Keratinocyte (primary cell): ENCODE measurements around the gene LHPP. TPM values are rescaled to one million over a fixed set of nuclear protein-coding genes. Genes with fewer than 3 reads are reported as not detected.

Source experiments
- DNase-seq: peaks from one replicate; pipeline ENCODE4 v3.0.0-alpha.2; 2011; ENCODE audit warnings: low read depth, missing footprints, low spot score
- FAIRE-seq: peaks from 2 replicates; lab custom pipeline; 2011; peaks lifted over from hg19 to GRCh38; lab: Jason Lieb, UNC
- H2AFZ ChIP-seq: 2 replicates; pipeline ENCODE4 v1.6.0; 2012; ENCODE audit warnings: low read length, control low read depth, inconsistent platforms; ENCODE audit not compliant: control insufficient read depth
- H3K27ac ChIP-seq: 2 replicates; pipeline ENCODE4 v1.5.1; 2011; ENCODE audit warnings: low read length; ENCODE audit not compliant: control insufficient read depth, insufficient read depth
- H3K27me3 ChIP-seq: 3 replicates; pipeline ENCODE4 v1.6.0; 2011; ENCODE audit warnings: low read length; ENCODE audit not compliant: control insufficient read depth, insufficient read depth; ENCODE audit errors: extremely low read depth
- H3K36me3 ChIP-seq, 2 experiments: 2 replicates in 1 of 2; 3 replicates in 1 of 2; pipeline ENCODE4 v1.5.1; 2011; ENCODE audit warnings: low read length in 2 of 2, mild to moderate bottlenecking in 1 of 2; ENCODE audit not compliant: control insufficient read depth in 2 of 2, insufficient read depth in 2 of 2; ENCODE audit errors: extremely low read depth in 1 of 2
- H3K4me1 ChIP-seq: 3 replicates; pipeline ENCODE4 v1.5.1; 2011; ENCODE audit warnings: low read length; ENCODE audit not compliant: control insufficient read depth, insufficient read depth; ENCODE audit errors: extremely low read depth
- H3K4me2 ChIP-seq: 3 replicates; pipeline ENCODE4 v1.6.0; 2011; ENCODE audit warnings: low read depth, low read length; ENCODE audit not compliant: control insufficient read depth, insufficient read depth; ENCODE audit errors: extremely low read depth
- H3K4me3 ChIP-seq, 3 experiments: fragments of 200-600 bp in 1 of 3; sonication (generic) in 1 of 3; 2 replicates in 2 of 3; 3 replicates in 1 of 3; pipeline ENCODE4 v1.5.1; 2011 to 2016; ENCODE audit warnings: low read length in 3 of 3, mild to moderate bottlenecking in 3 of 3, control low read depth in 2 of 3, inconsistent platforms in 1 of 3, low read depth in 1 of 3, mixed read lengths in 1 of 3, mixed run types in 1 of 3, moderate library complexity in 1 of 3; ENCODE audit not compliant: control insufficient read depth in 2 of 3, insufficient read depth in 2 of 3; ENCODE audit errors: extremely low read depth in 1 of 3
- H3K79me2 ChIP-seq: 2 replicates; pipeline ENCODE4 v1.6.0; 2012; ENCODE audit warnings: low read length; ENCODE audit not compliant: control insufficient read depth, insufficient read depth
- H3K9ac ChIP-seq: 3 replicates; pipeline ENCODE4 v1.6.0; 2011; ENCODE audit warnings: low read length; ENCODE audit not compliant: control insufficient read depth, insufficient read depth; ENCODE audit errors: extremely low read depth
- H3K9me1 ChIP-seq: 3 replicates; pipeline ENCODE4 v1.6.0; 2011; ENCODE audit warnings: low read length; ENCODE audit not compliant: control insufficient read depth, insufficient read depth; ENCODE audit errors: extremely low read depth
- H3K9me3 ChIP-seq: 2 replicates; pipeline ENCODE4 v1.5.1; 2012; ENCODE audit warnings: low read depth, low read length; ENCODE audit not compliant: control insufficient read depth
- H4K20me1 ChIP-seq: 3 replicates; pipeline ENCODE4 v1.6.0; 2011; ENCODE audit warnings: low read length; ENCODE audit not compliant: control insufficient read depth, insufficient read depth; ENCODE audit errors: extremely low read depth
- EZH2 ChIP-seq: IDR thresholded peaks from one replicate; pipeline ENCODE4 v1.6.1; 2012; ENCODE audit warnings: inconsistent platforms, mild to moderate bottlenecking, low read length, moderate library complexity
- dilution Hi-C: fragments of 300-500 bp; cut with MboI; formaldehyde crosslinking; loops from one replicate; pipeline ENCODE4 v1.7.0; 2020; ENCODE audit warnings: low sequenced_read_pairs; ENCODE audit not compliant: extremely low pct_ligation_motif_present
- polyA plus RNA-seq, 5 experiments: library from polyadenylated mRNA; depleted of rRNA in 3 of 5; stranded (reverse) in 3 of 5; stranded (forward) in 1 of 5; unstranded in 1 of 5; fragments of >200 nt; gene quantifications; 1 replicate in 1 of 5; 2 replicates in 3 of 5; 3 replicates in 1 of 5; pipeline versions ENCODE4 v1.2.1 to v1.2.3, GENCODE V29; 2011 to 2012; ENCODE audit warnings: missing spikeins in 2 of 5, low read depth in 1 of 5, low replicate concordance in 1 of 5
- TF ChIP-seq, protein P1 (sequence below), 3 experiments: IDR thresholded peaks in 1 of 3; conservative IDR thresholded peaks in 1 of 3; optimal IDR thresholded peaks in 1 of 3; 2 replicates in 2 of 3; 3 replicates in 1 of 3; pipeline versions ENCODE3 to v1.5.1; 2011; ENCODE audit warnings: low read length in 3 of 3, mild to moderate bottlenecking in 3 of 3, moderate library complexity in 2 of 3, control low read depth in 1 of 3, inconsistent platforms in 1 of 3; ENCODE audit not compliant: insufficient read depth in 2 of 3; ENCODE audit errors: extremely low read depth in 1 of 3

The LHPP gene
- polyA plus RNA-seq, 1 donor (not counting 4 experiments of a cell fraction or from before 2014, with no cell fraction given): 13.1 TPM

DNA sequence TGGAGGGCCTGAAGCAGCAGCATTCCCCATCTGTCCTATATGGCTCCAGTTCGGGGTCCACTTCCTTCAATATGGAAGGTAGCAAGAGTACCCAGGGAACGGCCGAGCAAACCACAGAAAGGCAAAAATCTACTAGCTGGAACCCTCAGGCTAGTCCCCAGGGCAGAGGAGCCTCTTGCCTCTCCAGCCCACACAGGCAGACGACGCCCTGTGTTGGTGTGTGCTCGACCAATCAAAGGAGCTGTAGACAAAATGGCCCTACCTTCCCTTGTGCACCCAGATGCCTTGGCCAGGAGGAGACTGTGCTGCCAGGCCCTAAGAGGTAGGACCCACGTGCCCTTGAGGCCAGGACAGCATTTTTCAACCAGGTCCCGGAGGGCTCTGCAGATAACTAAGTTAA lies 191.1 kb downstream of the LHPP start:
- Histone ChIP-seq H3K27ac (no peak overlapping the region), H2AFZ (no peak overlapping the region), H3K9ac (no peak overlapping the region), H3K36me3 (peaks cover 0 to 7% of the 10 kb centered on the region in 2 experiments), H3K9me3 (no peaks in the 10 kb centered on the region), H3K4me2 (no peak overlapping the region), H3K4me1 (peaks cover 47% of the 10 kb centered on the region), H4K20me1 (no peaks in the 10 kb centered on the region), H3K9me1 (no peaks in the 10 kb centered on the region), H3K4me3 (no peak overlapping the region), H3K27me3 (no peaks in the 10 kb centered on the region), H3K79me2 (peaks cover 14% of the 10 kb centered on the region)
- dilution Hi-C loops: no loop called here
- no peak for DNase-seq
- FAIRE-seq: no peak
- no peak for TF ChIP-seq EZH2
- TF ChIP-seq, protein P1, sequence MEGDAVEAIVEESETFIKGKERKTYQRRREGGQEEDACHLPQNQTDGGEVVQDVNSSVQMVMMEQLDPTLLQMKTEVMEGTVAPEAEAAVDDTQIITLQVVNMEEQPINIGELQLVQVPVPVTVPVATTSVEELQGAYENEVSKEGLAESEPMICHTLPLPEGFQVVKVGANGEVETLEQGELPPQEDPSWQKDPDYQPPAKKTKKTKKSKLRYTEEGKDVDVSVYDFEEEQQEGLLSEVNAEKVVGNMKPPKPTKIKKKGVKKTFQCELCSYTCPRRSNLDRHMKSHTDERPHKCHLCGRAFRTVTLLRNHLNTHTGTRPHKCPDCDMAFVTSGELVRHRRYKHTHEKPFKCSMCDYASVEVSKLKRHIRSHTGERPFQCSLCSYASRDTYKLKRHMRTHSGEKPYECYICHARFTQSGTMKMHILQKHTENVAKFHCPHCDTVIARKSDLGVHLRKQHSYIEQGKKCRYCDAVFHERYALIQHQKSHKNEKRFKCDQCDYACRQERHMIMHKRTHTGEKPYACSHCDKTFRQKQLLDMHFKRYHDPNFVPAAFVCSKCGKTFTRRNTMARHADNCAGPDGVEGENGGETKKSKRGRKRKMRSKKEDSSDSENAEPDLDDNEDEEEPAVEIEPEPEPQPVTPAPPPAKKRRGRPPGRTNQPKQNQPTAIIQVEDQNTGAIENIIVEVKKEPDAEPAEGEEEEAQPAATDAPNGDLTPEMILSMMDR (optimal IDR thresholded peaks at IDR 0.05 in 1 of 3, IDR thresholded peaks at IDR 0.05 in 1 of 3, conservative IDR thresholded peaks at IDR 0.05 in 1 of 3; ENCODE audit: extremely low read depth in 1 of 3, insufficient read depth in 2 of 3, low read length in 3 of 3): no peak

DNA sequence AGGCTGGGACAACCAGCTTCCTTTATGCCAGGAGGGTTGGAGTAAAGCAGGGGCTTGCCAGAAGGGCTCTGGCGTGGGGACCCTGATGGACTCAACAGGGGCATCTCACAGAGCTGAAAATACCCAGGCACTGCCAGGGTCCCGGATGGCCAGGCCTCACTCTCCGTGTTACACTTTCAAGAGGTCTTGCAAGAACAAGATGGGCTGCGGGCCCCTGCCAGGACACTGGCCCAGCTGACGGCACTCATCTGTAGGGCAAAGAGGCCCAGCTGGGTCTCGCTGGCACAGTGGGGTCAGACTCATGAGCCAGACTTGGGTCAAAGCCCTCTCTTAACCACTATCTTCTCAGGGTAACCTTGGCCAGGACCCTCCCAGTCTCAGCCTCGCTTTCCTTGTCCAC lies 191.7 kb downstream of the LHPP start:
- Histone ChIP-seq H4K20me1 (no peaks in the 10 kb centered on the region), H3K9ac (no peak overlapping the region), H3K27ac (peak overlapping the region; percentile 89), H3K9me3 (no peaks in the 10 kb centered on the region), H3K79me2 (peaks cover 14% of the 10 kb centered on the region), H3K4me1 (peaks cover 41% of the 10 kb centered on the region), H3K27me3 (no peaks in the 10 kb centered on the region), H2AFZ (no peak overlapping the region), H3K4me2 (no peak overlapping the region), H3K36me3 (peaks cover 0 to 7% of the 10 kb centered on the region in 2 experiments), H3K4me3 (no peak overlapping the region), H3K9me1 (no peaks in the 10 kb centered on the region)
- TF ChIP-seq, protein P1 (optimal IDR thresholded peaks at IDR 0.05 in 1 of 3, IDR thresholded peaks at IDR 0.05 in 1 of 3, conservative IDR thresholded peaks at IDR 0.05 in 1 of 3; ENCODE audit: extremely low read depth in 1 of 3, insufficient read depth in 2 of 3, low read length in 3 of 3): no peak
- no peak for TF ChIP-seq EZH2
- no peak for DNase-seq
- dilution Hi-C loops: no loop called here
- no peak for FAIRE-seq
